ENCODE measurements around the gene SEPTIN5.
"Not testable (repeated sequence)": the region's sequence is repeated elsewhere in the genome, so short reads cannot be mapped to it uniquely, and the experiment has no call there.

SEPTIN5 gene

DNA sequence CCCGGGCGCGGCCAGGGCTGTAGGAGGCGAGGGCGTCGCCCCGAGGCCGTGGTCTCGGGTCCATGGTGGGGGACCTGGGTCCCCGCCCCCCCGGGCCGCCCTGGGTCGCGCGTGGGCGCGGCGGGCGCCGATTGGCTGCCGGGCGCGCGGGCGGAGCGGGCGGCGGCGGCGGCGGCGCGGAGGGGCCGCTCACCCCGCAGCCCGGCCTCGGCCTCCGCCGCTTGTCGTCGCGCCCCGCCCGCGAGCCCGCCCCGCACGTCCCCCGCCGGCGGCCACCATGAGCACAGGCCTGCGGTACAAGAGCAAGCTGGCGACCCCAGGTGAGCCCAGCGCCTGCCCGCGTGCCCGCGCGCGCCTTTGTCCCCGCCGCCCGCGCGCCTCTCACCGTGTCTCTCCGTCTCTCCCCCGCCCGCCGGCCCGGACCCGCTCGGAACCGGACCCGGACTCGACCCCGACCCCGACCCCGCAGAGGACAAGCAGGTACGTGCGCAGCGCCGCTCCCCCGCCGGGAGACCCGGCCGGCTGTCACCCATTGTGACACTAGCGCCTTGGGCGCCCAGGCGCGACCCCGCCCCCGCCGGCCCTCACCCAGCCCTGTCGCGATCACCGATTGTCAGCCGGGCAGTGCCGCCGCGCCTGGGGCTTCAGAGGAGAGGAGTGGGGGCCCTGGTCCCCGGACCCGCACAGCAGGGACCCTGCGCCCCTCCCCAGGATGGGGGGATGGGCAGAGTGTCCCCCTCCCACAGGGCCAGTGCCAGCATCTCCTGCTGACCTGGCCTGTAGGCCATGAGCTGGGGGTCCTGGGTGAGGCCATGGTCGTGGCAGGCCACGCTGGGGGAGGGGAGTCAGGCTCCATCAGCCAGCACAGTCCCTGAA lies at the start of gene SEPTIN5:
Gene SEPTIN5, plus strand, starts transcription at position 192 of the 876 bp plus-strand sequence. Its CDS starts 86 bp downstream, at position 278.
- FAIRE-seq (no peak), DNase-seq (ENCODE audit: extremely low spot score, insufficient read length, low read depth) (no peak)

DNA sequence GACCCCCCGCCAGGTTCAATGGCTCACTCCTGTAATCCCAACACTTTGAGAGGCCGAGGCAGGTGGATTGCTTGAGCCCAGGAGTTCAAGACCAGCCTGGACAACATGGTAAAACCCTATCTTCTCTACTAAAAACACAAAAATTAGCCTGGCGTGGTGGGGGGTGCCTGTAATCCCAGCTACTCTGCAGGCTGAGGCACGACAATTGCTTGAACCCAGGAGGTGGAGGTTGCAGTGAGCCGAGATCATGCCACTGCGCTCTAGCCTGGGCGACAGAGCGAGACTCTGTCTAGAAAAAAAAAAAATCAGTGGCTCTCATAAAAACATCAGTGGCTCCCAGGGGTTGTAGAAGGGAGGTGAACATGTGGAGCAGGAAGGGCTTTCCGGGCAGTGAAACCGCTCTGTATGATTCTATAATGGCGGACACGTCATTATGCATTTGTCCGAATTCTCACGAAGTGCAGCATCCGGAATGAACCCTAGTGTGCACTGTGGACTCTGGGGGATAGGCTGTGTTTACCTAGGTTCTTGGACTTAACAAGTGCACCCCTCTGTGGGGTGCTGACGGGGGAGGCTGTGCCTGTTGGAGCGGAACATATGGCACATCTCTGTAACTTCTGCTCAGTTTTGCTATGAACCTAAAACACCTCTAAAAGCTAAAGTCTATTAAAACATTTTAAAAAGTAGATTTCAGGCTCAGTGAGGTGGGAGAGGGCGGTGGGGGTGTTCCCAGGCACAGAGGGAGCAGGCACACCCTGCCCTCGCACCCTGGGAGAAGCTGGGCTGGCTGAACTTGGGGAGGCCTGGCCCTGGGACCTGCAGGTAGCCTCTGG lies 49.1 kb upstream of the SEPTIN5 start:
- no peak for FAIRE-seq
- DNase-seq (ENCODE audit: extremely low spot score, insufficient read length, low read depth): no peak

DNA sequence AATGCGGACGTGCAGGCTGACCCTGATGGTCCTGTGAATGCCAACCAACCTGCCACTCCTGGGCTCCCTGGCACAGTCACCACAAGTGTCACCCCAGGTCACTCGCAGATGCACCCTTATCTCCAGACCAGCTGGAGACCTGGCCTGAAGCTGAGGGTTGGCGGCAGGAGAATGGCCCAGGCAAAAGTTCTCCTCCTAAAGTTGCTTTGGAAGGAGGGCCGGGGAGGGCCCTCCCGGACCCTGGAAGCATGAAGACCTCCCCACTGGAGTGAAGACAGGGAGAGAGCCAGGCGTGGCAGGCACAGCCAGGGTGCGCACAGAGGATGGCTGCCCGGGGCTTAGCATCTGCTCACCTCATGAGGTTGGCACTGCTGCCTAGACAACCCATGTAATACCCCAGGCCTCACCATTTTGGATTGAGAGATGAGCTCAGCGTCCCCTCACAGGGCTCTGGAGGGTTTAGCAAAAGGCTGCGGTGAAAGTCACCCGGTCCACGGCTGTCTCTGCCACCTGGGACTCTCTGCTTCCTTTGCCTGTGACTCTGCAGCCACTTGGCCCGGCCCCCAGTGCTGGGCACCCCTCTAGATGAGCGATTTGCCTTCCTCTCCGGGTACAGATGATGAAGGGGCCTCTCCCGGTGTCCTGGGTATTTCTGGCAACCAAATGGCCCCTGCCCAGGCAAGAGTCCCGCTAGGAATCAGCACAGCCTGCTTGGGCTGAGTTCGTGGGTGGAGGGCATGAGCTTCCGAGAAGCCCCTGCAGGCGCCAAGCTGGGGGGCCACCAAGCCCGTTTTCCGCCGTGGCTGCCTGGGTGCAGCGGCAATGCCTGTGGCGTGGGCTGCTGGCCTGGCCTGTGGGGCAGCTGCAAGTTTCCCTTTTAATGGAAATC lies 48.3 kb upstream of the SEPTIN5 start:
- FAIRE-seq: no peak
- DNase-seq (ENCODE audit: extremely low spot score, insufficient read length, low read depth): no peak

DNA sequence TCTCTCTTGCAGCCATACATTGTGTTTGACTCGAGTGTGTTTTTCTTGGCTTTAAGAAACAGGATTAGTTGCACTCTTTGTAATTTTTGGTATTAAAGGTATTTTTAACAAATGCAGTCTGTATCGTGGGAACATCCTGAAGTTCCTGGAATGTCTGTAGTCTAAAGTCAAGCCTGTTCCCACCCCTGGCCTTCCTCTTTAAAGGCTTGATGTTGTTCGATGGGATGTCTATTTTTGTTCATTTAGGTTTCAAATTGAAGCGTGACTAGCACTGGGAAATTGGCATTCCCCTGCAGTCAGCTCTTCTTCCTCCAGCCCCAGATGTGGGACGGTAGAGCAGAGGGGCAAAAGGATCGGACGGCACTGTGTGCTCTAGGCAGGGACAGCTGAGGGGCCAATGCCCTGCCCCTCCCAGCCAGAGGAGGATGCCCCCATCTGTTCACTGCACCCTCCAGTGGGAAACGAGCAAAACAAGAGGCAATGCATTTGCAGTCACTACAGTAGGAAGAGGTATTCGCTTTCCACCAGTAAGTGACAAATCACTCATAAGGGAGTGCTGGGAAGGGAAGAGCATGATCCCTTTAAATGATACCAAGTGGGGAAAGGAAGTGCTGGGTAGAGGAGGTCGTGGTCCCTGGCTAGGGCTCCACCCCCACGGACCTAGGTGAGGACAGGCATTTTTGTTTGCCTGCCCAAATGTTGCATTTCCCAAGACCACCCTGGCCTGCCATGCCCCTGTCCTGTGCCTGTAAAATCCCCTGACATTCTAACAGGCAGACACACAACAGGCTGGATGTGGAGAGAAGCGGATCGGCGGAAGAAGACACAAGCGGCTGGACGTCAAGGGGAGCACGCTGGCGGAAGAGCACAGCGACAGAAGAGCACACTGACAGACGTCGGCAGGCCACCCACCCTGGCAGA lies 47.4 kb upstream of the SEPTIN5 start:
- no peak for FAIRE-seq
- no peak for DNase-seq (ENCODE audit: extremely low spot score, insufficient read length, low read depth)

GRCh38 chr22:19667872-19668740 lies 46.2 kb upstream of the SEPTIN5 start:
- FAIRE-seq (no peak), DNase-seq (ENCODE audit: extremely low spot score, insufficient read length, low read depth) (no peak)

GRCh38 chr22:19668748-19669147 lies 45.6 kb upstream of the SEPTIN5 start:
- FAIRE-seq: no peak
- DNase-seq (ENCODE audit: extremely low spot score, insufficient read length, low read depth): no peak

- FAIRE-seq (no peak), DNase-seq (ENCODE audit: extremely low spot score, insufficient read length, low read depth) (no peak)
These were observed 44.7 kb upstream of the SEPTIN5 start for GRCh38 chr22:19669570-19669969.

DNA sequence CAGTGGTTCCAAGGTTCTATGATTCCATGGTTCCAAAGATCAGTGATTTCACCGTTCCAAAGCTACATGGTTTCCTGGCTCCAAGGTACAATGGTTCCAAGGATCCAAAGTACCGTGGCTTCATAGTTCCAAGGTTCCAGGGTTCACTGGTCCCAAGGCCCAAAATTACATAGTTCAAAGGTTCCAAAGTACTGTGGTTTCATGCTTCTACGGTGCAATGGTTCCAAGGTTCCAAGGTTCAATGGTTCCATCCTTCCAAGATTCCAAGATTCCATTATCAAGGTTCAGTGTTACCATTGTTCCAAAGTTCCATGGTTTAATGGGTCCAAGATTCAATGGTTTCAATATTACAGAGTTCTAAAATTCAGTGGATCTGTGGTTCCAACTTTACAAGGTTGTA lies 43.0 kb upstream of the SEPTIN5 start:
- DNase-seq (ENCODE audit: extremely low spot score, insufficient read length, low read depth) (no peak), FAIRE-seq (no peak)

GRCh38 chr22:19672054-19672776 lies 42.1 kb upstream of the SEPTIN5 start:
- no peak for DNase-seq (ENCODE audit: extremely low spot score, insufficient read length, low read depth)
- FAIRE-seq: no peak

DNA sequence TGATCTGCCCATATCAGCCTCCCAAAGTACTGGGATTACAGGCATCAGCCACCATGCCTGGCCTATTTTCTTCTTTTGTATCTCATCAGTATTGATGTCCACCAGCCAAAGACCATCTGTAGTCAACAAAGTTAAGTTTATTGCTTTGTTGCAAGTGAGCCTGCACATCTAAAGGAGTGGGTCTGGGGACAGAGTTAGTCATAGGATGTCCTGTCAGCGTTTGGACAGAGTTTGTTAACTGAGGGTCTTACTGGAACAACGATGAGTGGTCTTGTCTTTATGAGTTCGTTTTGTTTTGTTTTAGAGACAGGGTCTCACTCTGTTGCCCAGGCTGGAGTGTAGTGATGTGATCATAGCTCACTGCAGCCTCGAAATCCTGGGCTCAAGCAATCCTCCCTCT lies 40.6 kb upstream of the SEPTIN5 start:
- FAIRE-seq (no peak), DNase-seq (ENCODE audit: extremely low spot score, insufficient read length, low read depth) (no peak)

DNA sequence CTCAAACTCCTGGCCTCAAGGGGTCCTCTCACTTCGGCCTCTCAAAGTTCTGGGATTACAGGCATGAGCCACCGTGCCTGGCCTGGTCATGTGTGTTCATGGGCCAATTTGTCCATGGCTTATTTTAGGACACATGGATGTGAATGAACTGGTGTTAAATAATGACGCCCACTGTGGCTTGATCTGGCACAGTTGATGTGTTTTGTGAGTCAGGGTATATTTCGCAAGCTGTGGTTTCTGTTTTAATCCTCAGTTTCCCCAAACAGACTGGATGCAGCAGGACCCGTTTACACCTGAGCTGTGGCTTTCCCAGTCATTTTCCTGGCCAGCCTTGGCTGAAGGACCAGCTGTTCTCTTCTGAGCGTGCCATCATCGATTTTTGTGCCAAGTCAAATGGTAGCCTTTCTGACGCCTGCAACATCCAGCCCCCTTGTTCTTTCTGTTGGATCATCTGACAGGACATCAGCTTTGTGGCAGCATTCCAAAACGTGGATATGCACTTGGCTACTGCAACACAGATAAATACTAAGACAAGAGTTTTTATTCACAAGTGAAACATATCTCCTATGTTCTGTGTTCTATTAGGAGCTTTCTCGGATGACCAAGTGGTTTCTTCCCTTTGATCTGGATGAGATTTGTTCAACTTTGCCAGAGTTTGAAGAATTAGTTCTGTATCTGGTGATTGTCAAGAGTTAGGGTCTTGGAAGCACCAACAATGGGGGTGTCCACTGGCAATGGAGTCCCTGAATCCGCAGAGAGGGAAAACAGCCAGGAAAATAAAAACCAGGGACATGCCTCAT lies 40.0 kb upstream of the SEPTIN5 start:
- DNase-seq (ENCODE audit: extremely low spot score, insufficient read length, low read depth) (no peak), FAIRE-seq (no peak)

GRCh38 chr22:19674929-19675253 lies 39.4 kb upstream of the SEPTIN5 start:
- FAIRE-seq: no peak
- DNase-seq (ENCODE audit: extremely low spot score, insufficient read length, low read depth): no peak

GRCh38 chr22:19675428-19675827 lies 38.9 kb upstream of the SEPTIN5 start:
- DNase-seq (ENCODE audit: extremely low spot score, insufficient read length, low read depth): no peak
- no peak for FAIRE-seq

GRCh38 chr22:19676437-19676836 lies 37.9 kb upstream of the SEPTIN5 start:
- not testable (repeated sequence) for DNase-seq (ENCODE audit: extremely low spot score, insufficient read length, low read depth); FAIRE-seq

DNA sequence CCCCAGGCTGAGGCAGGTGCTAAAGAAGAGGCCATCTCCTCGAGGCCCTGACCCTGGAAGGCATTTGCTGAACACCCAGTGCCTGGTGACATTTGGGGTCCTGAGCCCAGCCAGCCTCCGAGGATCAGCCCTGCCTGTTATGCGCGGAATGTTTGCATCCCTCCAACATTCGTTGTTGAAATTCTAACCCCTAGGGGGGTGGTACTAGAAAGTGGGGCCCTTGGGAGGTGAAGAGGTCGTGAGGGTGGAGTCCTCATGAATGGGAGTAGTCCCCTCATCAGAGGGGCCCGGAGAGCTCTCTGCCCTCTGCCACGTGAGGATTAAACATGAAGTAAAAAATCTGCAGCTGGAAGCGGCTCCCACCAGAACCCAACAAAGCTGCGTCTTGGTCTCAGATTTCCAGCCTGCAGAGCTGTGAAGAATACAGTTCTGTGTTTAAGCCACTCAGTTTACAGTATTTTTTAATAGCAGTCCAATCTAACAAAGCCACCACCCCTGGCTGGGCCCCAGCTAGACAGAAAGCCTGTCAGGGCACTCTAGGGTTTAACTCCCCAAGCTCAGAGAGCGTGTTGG lies 35.3 kb upstream of the SEPTIN5 start:
- DNase-seq (ENCODE audit: extremely low spot score, insufficient read length, low read depth) (no peak), FAIRE-seq (no peak)

DNA sequence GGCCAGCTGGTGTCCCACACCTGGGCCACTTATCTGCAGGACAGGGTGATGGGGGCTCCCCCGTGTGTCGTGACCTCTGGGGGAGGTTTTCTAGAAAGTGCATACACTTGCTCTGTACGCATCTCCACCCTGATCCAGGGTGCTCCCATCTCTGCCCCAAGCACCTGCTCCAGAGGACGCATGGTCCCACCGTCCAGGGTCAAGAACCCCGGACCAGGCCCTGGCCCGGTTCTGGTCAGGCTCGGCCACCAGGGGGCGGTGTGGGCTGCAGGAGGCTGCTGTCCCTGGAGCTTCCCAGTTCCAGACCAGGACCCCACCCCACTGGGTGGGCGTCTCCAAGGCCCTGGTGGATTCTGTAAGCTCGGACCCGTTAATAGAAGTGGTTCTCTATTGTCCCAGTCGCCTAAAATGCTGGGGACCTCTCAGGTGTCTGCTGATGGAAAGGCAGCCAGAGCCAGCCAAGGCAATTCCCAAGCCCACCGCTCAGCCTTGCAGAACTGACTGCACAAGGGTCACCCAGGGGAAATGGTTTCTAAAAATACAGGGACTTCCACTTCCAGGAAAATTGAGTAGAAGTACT lies 34.7 kb upstream of the SEPTIN5 start:
- DNase-seq (ENCODE audit: extremely low spot score, insufficient read length, low read depth): no peak

More for the DNA sequence above, 34.7 kb upstream of the SEPTIN5 start:
- FAIRE-seq: no peak

All from GM18507 (cell line).